CD14-positive monocyte (primary cell): Measurements from ENCODE around the gene DMAC2. TPM values are rescaled to one million over a fixed set of nuclear protein-coding genes. Genes with fewer than 3 reads are reported as not detected.

ENCODE experiments used
- DNase-seq, 3 donors: peaks; one replicate each; pipeline ENCODE4 v3.0.0-alpha.2; 2011 to 2022
- H2AFZ ChIP-seq: 2 replicates; pipeline ENCODE4 v1.6.0; 2012; ENCODE audit warnings: mild to moderate bottlenecking, low read depth, low read length, inconsistent platforms; ENCODE audit not compliant: insufficient read depth, poor library complexity, severe bottlenecking
- H3K27ac ChIP-seq, 2 donors: 1 replicate in 1 of 2; 2 replicates in 1 of 2; pipeline ENCODE4 v1.5.1; 2012 to 2013; ENCODE audit warnings: low read length in 2 of 2, control low read depth in 1 of 2, inconsistent platforms in 1 of 2, low read depth in 1 of 2, mild to moderate bottlenecking in 1 of 2
- H3K27me3 ChIP-seq, 2 donors: one replicate each; pipeline versions ENCODE4 v1.6.0 to v1.6.1; 2011 to 2013; ENCODE audit warnings: low read length in 2 of 2; ENCODE audit not compliant: control insufficient read depth in 2 of 2, insufficient read depth in 2 of 2
- H3K36me3 ChIP-seq, 2 donors: replicated peaks in 1 of 2; 1 replicate in 1 of 2; 2 replicates in 1 of 2; pipeline versions ENCODE4 v1.5.1 to v1.6.1; 2012 to 2013; ENCODE audit warnings: low read length in 2 of 2, control low read depth in 1 of 2, inconsistent platforms in 1 of 2, mild to moderate bottlenecking in 1 of 2; ENCODE audit not compliant: insufficient read depth in 2 of 2, control insufficient read depth in 1 of 2
- H3K4me1 ChIP-seq, 2 donors: 1 replicate in 1 of 2; 2 replicates in 1 of 2; pipeline versions ENCODE4 v1.5.1 to v1.6.1; 2012 to 2013; ENCODE audit warnings: low read length in 2 of 2, control low read depth in 1 of 2, inconsistent platforms in 1 of 2, mild to moderate bottlenecking in 1 of 2, moderate library complexity in 1 of 2; ENCODE audit not compliant: insufficient read depth in 2 of 2, control insufficient read depth in 1 of 2
- H3K4me2 ChIP-seq: replicated peaks from 2 replicates; pipeline ENCODE3; 2012; ENCODE audit warnings: low read length, moderate library complexity, mild to moderate bottlenecking; ENCODE audit not compliant: poor library complexity, severe bottlenecking; ENCODE audit errors: extremely low read depth
- H3K4me3 ChIP-seq, 3 experiments: fragments of 200-600 bp in 1 of 3; sonication (generic) in 1 of 3; replicated peaks in 1 of 3; 1 replicate in 2 of 3; 2 replicates in 1 of 3; pipeline ENCODE4 v1.5.1; 2011 to 2013; ENCODE audit warnings: low read length in 3 of 3, mild to moderate bottlenecking in 3 of 3, control low read depth in 2 of 3, low read depth in 2 of 3, inconsistent platforms in 1 of 3, moderate library complexity in 1 of 3
- H3K79me2 ChIP-seq: 2 replicates; pipeline ENCODE4 v1.6.0; 2012; ENCODE audit warnings: mild to moderate bottlenecking, control low read depth, inconsistent platforms, low read length, moderate library complexity; ENCODE audit not compliant: insufficient read depth
- H3K9ac ChIP-seq: 2 replicates; pipeline ENCODE4 v1.6.0; 2017; ENCODE audit warnings: low read length, mild to moderate bottlenecking; ENCODE audit not compliant: insufficient read depth, poor library complexity, severe bottlenecking
- H3K9me3 ChIP-seq, 2 donors: replicated peaks in 1 of 2; 1 replicate in 1 of 2; 2 replicates in 1 of 2; pipeline versions ENCODE4 v1.5.1 to v1.6.1; 2012 to 2013; ENCODE audit warnings: low read length in 2 of 2, control low read depth in 1 of 2; ENCODE audit not compliant: control insufficient read depth in 1 of 2, insufficient read depth in 1 of 2
- H4K20me1 ChIP-seq: 2 replicates; pipeline ENCODE4 v1.6.0; 2012; ENCODE audit warnings: mild to moderate bottlenecking, low read length, control low read depth, moderate library complexity; ENCODE audit not compliant: insufficient read depth
- H3K27ac Mint-ChIP-seq, 7 donors: one replicate each; pipeline ENCODE4 v1.8.0; 2020; ENCODE audit warnings: mild to moderate bottlenecking in 7 of 7, mixed read lengths in 7 of 7, moderate library complexity in 6 of 7, inconsistent platforms in 2 of 7
- H3K27me3 Mint-ChIP-seq, 3 donors: one replicate each; pipeline ENCODE4 v1.8.0; 2021 to 2022; ENCODE audit warnings: low read depth in 3 of 3, mild to moderate bottlenecking in 3 of 3, mixed read lengths in 3 of 3, moderate library complexity in 3 of 3, inconsistent platforms in 1 of 3
- H3K36me3 Mint-ChIP-seq, 2 donors: one replicate each; pipeline ENCODE4 v1.8.0; 2020; ENCODE audit warnings: mixed read lengths in 2 of 2, inconsistent platforms in 1 of 2, mild to moderate bottlenecking in 1 of 2
- H3K4me1 Mint-ChIP-seq: one replicate; pipeline ENCODE4 v1.8.0; 2020; ENCODE audit warnings: mild to moderate bottlenecking, mixed read lengths
- H3K4me3 Mint-ChIP-seq, 2 donors: one replicate each; pipeline ENCODE4 v1.8.0; 2020; ENCODE audit warnings: mild to moderate bottlenecking in 2 of 2, mixed read lengths in 2 of 2, moderate library complexity in 1 of 2
- H3K9me3 Mint-ChIP-seq, 7 donors: one replicate each; pipeline ENCODE4 v1.8.0; 2020 to 2022; ENCODE audit warnings: mixed read lengths in 7 of 7, mild to moderate bottlenecking in 6 of 7, moderate library complexity in 6 of 7, inconsistent platforms in 2 of 7
- WGBS: methylation state at CpG from one replicate; pipeline ENCODE4 v1.1.5; 2013; ENCODE audit warnings: missing lambda C conversion rate; ENCODE audit not compliant: insufficient coverage; 5-methylcytosine and 5-hydroxymethylcytosine counted together
- intact Hi-C, 2 donors: fragments of 100-400 bp; cut with micrococcal nuclease; formaldehyde crosslinking; loops; one replicate each; pipeline versions ENCODE4 v1.15.0 to v1.15.1; 2023
- polyA plus RNA-seq, 3 donors: library from polyadenylated mRNA; depleted of rRNA in 1 of 3; unstranded in 2 of 3; stranded (reverse) in 1 of 3; fragments of 300-500 nt in 2 of 3; fragments of >200 nt in 1 of 3; fragmentation: Illumina TruSeq in 2 of 3; gene quantifications; 1 replicate in 2 of 3; 2 replicates in 1 of 3; pipeline ENCODE4 v1.2.3, GENCODE V29; 2012 to 2021
- TF ChIP-seq, protein P1 (sequence below): fragments of 200-600 bp; IDR thresholded peaks from one replicate; pipeline ENCODE4 v1.8.0; 2022; ENCODE audit warnings: antibody characterized with exemption, mild to moderate bottlenecking

The DMAC2 gene
- polyA plus RNA-seq, 3 donors: 33.2 to 48.0 (median 43.8) TPM

GRCh38 chr19:41413947-41414346 is 25.8 kb downstream of the DMAC2 start:
- no peak for DNase-seq
- TF ChIP-seq, protein P1, sequence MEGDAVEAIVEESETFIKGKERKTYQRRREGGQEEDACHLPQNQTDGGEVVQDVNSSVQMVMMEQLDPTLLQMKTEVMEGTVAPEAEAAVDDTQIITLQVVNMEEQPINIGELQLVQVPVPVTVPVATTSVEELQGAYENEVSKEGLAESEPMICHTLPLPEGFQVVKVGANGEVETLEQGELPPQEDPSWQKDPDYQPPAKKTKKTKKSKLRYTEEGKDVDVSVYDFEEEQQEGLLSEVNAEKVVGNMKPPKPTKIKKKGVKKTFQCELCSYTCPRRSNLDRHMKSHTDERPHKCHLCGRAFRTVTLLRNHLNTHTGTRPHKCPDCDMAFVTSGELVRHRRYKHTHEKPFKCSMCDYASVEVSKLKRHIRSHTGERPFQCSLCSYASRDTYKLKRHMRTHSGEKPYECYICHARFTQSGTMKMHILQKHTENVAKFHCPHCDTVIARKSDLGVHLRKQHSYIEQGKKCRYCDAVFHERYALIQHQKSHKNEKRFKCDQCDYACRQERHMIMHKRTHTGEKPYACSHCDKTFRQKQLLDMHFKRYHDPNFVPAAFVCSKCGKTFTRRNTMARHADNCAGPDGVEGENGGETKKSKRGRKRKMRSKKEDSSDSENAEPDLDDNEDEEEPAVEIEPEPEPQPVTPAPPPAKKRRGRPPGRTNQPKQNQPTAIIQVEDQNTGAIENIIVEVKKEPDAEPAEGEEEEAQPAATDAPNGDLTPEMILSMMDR: no peak
- H3K4me1 Mint-ChIP-seq: peaks cover 60% of the 10 kb centered on the region
- H3K9me3 Mint-ChIP-seq: peaks cover 0 to 3% (median 0%) of the 10 kb centered on the region in 7 donors
- 94% methylated on average over 10 of the region's 10 CpGs for WGBS
- Histone ChIP-seq H3K4me1 (peaks cover 37 to 70% of the 10 kb centered on the region in 2 donors), H3K27ac (no peak overlapping the region), H3K79me2 (peaks cover 15% of the 10 kb centered on the region), H3K9me3 (no peaks in the 10 kb centered on the region), H3K4me2 (no peak overlapping the region), H3K9ac (no peak overlapping the region), H3K27me3 (no peaks in the 10 kb centered on the region), H4K20me1 (no peaks in the 10 kb centered on the region), H3K4me3 (no peak overlapping the region), H3K36me3 (peaks cover 60 to 76% of the 10 kb centered on the region in 2 donors), H2AFZ (no peak overlapping the region)
- peak overlapping the region in 3 of 7 donors; percentile 9 to 42 (median 11) for H3K27ac Mint-ChIP-seq
- H3K4me3 Mint-ChIP-seq: no peak overlapping the region
- peaks cover 0 to 2% (median 0%) of the 10 kb centered on the region in 3 donors for H3K27me3 Mint-ChIP-seq
- H3K36me3 Mint-ChIP-seq: peaks cover 73 to 88% of the 10 kb centered on the region in 2 donors
- intact Hi-C loops: no loop called here

DNA sequence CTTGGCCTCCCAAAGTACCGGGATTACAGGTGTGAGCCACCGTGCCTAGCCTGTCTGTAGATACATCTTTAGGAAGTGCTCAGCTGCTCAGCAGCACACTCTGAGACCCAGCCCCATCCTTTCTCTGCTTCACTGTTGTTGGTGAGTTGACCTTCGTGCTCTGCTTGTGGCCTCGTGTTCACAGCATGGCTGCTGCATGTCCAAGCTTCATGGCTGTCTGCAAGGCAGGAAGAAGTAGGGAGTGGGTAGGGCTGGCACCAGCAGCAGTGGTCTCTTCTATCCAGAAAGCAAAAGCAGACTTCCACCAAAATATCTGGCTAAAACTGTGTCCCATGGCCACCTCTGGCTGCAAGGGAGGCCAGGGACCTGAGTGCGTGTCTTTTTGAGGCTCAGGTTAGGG is 26.8 kb downstream of the DMAC2 start:
- H3K27ac ChIP-seq: no peak overlapping the region
- peaks cover 60% of the 10 kb centered on the region for H3K4me1 Mint-ChIP-seq
- DNase-seq: no peak
- 93% methylated on average over 2 of the region's 5 CpGs for WGBS
- no peaks in the 10 kb centered on the region for H3K9me3 ChIP-seq
- peak overlapping the region in 1 of 7 donors; percentile 15 for H3K27ac Mint-ChIP-seq
- H3K4me3 Mint-ChIP-seq: no peak overlapping the region
- H2AFZ ChIP-seq: no peak overlapping the region
- peaks cover 24% of the 10 kb centered on the region for H3K79me2 ChIP-seq
- intact Hi-C loops: no loop called here
- peaks cover 66 to 80% of the 10 kb centered on the region in 2 donors for H3K36me3 Mint-ChIP-seq
- TF ChIP-seq, protein P1: no peak
- no peak overlapping the region for H3K9ac ChIP-seq
- H3K27me3 Mint-ChIP-seq: peaks cover 0 to 2% (median 0%) of the 10 kb centered on the region in 3 donors
- no peak overlapping the region for H3K4me3 ChIP-seq
- peaks cover 0 to 3% (median 0%) of the 10 kb centered on the region in 7 donors for H3K9me3 Mint-ChIP-seq
- no peaks in the 10 kb centered on the region for H4K20me1 ChIP-seq
- no peaks in the 10 kb centered on the region for H3K27me3 ChIP-seq
- peaks cover 42 to 73% of the 10 kb centered on the region in 2 donors for H3K4me1 ChIP-seq
- peaks cover 52 to 66% of the 10 kb centered on the region in 2 donors for H3K36me3 ChIP-seq
- H3K4me2 ChIP-seq: no peak overlapping the region
